ENCODE results near the gene TBC1D10A.

The TBC1D10A gene

GRCh38 chr22:30320021-30320556 lies 6.7 kb downstream of the TBC1D10A start:
- no peak for DNase-seq (ENCODE audit: low read depth, low spot score)

DNA sequence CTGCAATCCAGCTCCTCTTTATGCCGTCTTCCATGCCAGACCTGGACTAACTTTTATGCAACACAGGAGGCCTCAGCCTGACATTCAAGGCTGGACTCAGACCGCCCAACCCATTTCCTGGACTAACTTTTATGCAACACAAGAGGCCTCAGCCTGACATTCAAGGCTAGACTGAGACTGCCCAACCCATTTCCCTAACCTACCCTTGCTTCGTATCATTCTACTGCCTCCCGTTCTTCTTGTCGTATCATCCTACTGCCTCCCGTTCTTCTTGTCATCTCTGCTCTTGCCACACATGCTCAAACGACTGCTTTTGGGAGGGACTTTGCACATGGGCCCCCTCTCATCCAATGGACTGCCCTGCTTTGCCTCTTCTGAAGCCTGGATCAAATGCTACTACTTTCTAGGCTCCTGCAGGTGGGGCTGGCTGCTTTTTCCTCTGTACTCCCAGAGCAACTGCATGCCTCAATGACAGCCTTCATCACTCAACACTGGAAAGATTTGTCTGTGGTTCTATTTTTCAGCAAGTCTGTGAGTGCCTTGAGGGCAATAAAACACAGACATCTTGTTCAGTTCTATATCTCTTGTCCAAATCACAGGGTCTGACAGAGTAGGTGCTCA lies 7.8 kb downstream of the TBC1D10A start:
- DNase-seq (ENCODE audit: low read depth, low spot score) = no peak

GRCh38 chr22:30317778-30318177 lies 9.0 kb downstream of the TBC1D10A start:
- DNase-seq (ENCODE audit: low read depth, low spot score) = no peak

GRCh38 chr22:30315962-30316576 lies 10.7 kb downstream of the TBC1D10A start:
- DNase-seq (ENCODE audit: low read depth, low spot score) = no peak

DNA sequence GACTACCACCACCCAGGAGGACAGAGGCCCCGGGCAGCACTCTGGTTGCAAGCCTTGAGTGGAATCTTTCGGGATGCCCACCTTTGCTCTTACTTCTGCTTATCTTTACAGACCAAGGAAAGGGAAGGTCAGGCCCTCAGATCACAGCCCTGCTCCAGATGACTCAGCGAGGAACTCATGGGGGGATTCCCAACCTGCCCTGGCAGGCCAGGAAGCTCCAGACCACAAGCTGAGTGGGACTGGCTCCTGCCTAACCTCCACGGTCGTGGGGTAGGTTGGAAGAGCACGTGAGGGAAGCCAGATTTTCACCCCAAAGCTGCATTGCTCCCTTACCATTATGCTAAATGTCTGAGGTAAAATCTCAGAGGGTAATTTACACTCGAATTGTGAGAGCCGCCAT lies 11.8 kb downstream of the TBC1D10A start:
- no peak for DNase-seq (ENCODE audit: low read depth, low spot score)

- DNase-seq (ENCODE audit: low read depth, low spot score) = no peak
Observed at GRCh38 chr22:30313527-30314363, 13.0 kb downstream of the TBC1D10A start.

DNA sequence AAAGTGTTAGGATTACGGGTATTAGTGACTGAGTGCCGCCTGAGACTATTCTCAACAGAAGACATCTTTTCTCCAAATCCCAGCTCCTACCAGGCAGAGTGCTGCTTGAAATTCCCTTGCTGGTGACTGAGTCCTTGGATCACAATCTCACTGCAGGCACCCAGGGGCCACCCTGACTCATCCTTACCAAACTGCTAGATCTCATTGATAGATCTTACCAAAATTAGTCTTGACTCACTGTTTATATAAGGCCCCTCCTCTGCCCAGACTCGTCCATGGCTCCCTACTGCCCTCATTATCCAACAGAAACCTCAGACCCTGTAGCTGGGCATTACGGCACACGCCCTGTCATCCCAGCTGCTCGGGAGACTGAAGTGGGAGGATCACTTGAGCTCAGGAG lies 14.7 kb downstream of the TBC1D10A start:
- no peak for DNase-seq (ENCODE audit: low read depth, low spot score)

DNA sequence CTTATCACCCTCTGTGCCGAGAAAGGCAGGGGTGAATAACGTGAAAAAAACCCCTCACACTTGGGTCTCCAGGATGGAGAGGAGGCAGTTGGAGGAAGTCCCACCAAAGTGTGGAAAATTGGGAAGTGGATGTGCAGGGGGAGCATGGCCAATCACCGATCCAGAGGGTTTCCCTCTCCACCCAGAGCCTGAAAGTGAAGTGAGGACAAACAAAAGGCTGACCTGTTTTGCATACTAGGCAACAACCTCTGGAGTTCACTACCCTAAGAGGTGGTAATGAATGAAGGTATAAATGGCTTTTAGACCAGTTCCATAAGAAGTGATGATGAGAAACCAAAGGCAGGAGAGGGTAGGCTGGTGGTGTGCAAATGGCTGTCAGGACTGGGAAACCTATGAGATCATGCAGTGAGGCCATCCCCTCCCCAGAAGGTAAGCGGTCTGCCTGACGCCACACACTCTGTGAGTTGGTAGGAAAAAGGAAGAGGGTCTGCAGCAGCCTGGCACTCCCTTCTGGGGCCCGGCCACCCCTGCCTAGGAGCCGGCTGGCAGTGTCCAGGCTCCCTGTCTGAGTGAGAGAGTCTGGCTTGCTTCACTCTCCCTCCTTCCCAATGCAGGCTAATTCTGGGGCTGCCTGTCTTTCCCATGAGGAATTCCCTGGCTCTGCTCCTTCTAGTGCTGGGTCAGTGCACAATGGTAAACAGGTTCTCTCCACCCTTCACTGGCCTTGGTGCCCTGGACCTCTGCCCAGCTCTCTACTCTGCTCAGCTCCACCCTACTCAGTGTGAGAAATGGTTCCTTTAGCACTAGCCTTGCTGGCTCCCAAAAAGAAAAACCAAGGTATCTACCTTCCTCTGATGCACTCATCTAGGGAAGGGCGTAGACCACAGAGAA lies 15.6 kb downstream of the TBC1D10A start:
- DNase-seq (ENCODE audit: low read depth, low spot score) = no peak

DNA sequence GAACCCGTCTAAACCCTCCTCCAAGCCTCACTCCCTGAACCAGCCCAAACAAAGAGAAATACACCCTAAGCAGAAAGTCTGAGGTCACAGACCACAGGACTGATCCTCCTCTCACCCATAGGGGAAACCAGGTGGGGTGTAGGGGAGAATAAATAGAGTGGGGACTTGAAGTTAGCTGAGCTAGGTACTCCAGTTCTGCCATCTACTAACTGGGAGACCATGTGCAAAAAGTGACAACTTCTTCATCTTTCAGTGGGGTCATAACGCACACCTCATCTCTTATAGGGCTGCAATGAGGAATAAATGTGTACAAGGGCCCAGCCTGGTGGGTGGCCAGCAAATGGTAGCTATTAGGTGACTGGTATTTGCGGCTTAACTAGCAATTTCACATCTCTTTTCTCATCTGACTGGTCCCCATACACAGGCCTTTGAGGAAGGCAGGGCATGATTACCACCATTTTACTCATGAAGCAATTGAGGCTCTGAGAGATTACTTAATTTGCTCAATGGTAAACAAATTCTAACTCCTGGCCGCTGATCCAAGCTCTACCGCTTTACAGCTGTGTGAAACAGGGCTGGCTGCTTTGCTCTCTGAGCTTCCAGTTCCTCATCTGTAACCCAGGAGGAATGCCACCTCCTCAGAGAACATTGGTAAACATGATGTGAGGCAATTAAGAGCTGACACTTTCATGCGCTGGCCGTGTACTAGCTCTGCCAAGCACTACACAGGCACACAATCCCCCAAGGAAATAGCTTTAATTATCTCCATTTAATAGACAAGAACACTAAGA lies 16.6 kb downstream of the TBC1D10A start:
- no peak for DNase-seq (ENCODE audit: low read depth, low spot score)

GRCh38 chr22:30308518-30309230 lies 18.1 kb downstream of the TBC1D10A start:
- DNase-seq (ENCODE audit: low read depth, low spot score) = no peak

- DNase-seq (ENCODE audit: low read depth, low spot score) = no peak
Observed at GRCh38 chr22:30308093-30308492, 18.6 kb downstream of the TBC1D10A start.

DNA sequence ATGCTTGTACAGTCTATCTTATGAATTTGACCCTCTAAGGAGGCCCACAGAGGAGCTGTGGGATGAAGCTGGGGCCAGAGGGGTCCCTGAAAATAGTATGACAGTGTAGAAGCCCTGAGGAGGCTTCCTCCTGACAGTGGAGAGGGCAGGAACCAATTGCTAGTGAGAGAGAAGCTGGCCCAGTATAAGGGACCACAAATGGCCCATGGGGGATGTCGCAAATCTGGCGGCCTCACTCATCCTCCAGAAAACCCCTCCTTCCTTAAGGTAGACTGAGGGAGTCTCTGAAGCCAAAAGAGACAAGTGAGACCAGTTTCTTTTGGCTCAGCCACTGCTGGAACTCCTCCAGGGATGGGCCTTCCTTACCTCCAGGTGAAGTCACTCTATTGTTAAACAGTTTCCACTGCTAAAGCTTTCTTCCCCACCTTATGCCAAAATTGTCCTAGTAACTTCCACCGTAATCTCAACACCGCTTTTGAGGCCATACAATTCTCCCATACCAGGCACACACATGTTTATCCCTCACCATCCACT lies 19.6 kb downstream of the TBC1D10A start:
- no peak for DNase-seq (ENCODE audit: low read depth, low spot score)

DNA sequence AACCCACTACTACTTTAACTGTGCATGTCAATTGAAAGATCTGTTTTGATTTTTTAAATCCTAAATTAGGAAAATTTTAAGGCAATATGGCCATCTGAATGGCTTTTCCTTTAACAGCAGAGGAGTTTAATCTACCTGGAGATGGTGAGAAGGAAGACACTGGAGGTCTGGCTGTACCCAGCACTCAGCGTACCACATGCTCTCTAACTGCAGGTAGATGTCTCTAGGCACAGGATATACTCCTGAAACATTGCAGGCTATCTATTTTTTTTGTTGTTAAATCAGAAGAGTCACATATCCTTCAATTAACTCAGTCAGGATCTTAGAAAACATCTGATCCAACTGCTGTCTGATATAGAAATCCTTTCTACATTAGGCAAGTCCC lies 20.1 kb downstream of the TBC1D10A start:
- no peak for DNase-seq (ENCODE audit: low read depth, low spot score)

- DNase-seq (ENCODE audit: low read depth, low spot score) = no peak
Observed at GRCh38 chr22:30305906-30306626, 20.7 kb downstream of the TBC1D10A start.

DNA sequence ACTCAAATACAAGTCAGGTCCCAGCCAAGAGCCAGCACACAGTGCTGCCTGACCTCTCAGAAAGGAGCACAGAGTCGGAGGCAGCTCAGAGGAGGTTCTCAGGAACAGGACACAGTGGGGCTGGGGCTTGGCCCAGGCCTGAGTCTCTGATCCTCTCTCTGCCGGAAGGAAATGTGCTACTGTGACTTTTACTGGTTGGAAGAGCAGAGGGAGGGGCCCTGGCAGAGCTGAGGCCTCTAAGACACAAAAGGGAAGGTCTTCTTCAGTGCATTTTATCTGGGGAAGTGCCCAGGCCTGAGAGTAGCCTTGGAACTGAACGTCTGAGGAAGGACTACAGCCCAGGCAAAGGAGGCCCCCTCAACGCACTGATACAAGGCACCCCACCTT lies 21.2 kb downstream of the TBC1D10A start:
- DNase-seq (ENCODE audit: low read depth, low spot score) = no peak

GRCh38 chr22:30304495-30305244 lies 22.1 kb downstream of the TBC1D10A start:
- no peak for DNase-seq (ENCODE audit: low read depth, low spot score)

GRCh38 chr22:30302810-30303138 lies 24.0 kb downstream of the TBC1D10A start:
- no peak for DNase-seq (ENCODE audit: low read depth, low spot score)

- DNase-seq (ENCODE audit: low read depth, low spot score) = no peak
Observed at GRCh38 chr22:30301995-30302809, 24.5 kb downstream of the TBC1D10A start.
